Natural killer cell (primary cell): ENCODE data around the gene SIRT4. TPM values are rescaled to one million over a fixed set of nuclear protein-coding genes. Genes with fewer than 3 reads are reported as not detected.

Experiments used
- ATAC-seq, 3 donors: fragments of 150-1000 bp in 2 of 3; fragments of 200-7000 bp in 1 of 3; cut with Tn5 transposase; 1 replicate in 1 of 3; 2 replicates in 2 of 3; pipeline ENCODE4 v1.10.0; 2021; ENCODE audit warnings: mild to moderate bottlenecking in 2 of 3, moderate library complexity in 2 of 3
- DNase-seq, 2 donors: peaks; one replicate each; pipeline versions ENCODE4 v3.0.0 to v3.0.0-alpha.2; 2013 to 2021; ENCODE audit warnings: mixed read lengths in 1 of 2
- H3K27ac ChIP-seq: one replicate; pipeline ENCODE4 v1.5.1; 2013; ENCODE audit warnings: mild to moderate bottlenecking, low read length
- H3K27me3 ChIP-seq: one replicate; pipeline ENCODE4 v1.6.1; 2013; ENCODE audit warnings: low read length; ENCODE audit not compliant: control insufficient read depth, insufficient read depth
- H3K36me3 ChIP-seq: one replicate; pipeline ENCODE4 v1.6.1; 2013; ENCODE audit warnings: low read length; ENCODE audit not compliant: control insufficient read depth, insufficient read depth
- H3K4me1 ChIP-seq: one replicate; pipeline ENCODE4 v1.6.1; 2013; ENCODE audit warnings: low read length; ENCODE audit not compliant: control insufficient read depth, insufficient read depth
- H3K4me3 ChIP-seq: one replicate; pipeline ENCODE4 v1.5.1; 2013; ENCODE audit warnings: low read length
- H3K9me3 ChIP-seq: one replicate; pipeline ENCODE4 v1.6.1; 2013; ENCODE audit warnings: low read length; ENCODE audit not compliant: control insufficient read depth, insufficient read depth
- H3K27ac Mint-ChIP-seq, 2 donors: one replicate each; pipeline ENCODE4 v1.8.0; 2022; ENCODE audit warnings: mild to moderate bottlenecking in 2 of 2, mixed read lengths in 2 of 2, moderate library complexity in 1 of 2
- H3K27me3 Mint-ChIP-seq, 2 donors: one replicate each; pipeline ENCODE4 v1.8.0; 2022; ENCODE audit warnings: low read depth in 2 of 2, mixed read lengths in 2 of 2
- H3K36me3 Mint-ChIP-seq: one replicate; pipeline ENCODE4 v1.8.0; 2022; ENCODE audit warnings: mixed read lengths
- H3K4me1 Mint-ChIP-seq, 2 donors: one replicate each; pipeline ENCODE4 v1.8.0; 2022; ENCODE audit warnings: mixed read lengths in 2 of 2
- H3K4me3 Mint-ChIP-seq: one replicate; pipeline ENCODE4 v1.8.0; 2022; ENCODE audit warnings: mild to moderate bottlenecking, moderate library complexity, mixed read lengths
- H3K9me3 Mint-ChIP-seq, 2 donors: one replicate each; pipeline ENCODE4 v1.8.0; 2022; ENCODE audit warnings: mixed read lengths in 2 of 2
- CTCF ChIP-seq: fragments of 200-600 bp; IDR thresholded peaks from one replicate; pipeline ENCODE4 v1.8.0; 2022; ENCODE audit warnings: antibody characterized with exemption
- WGBS: methylation state at CpG from one replicate; pipeline ENCODE4 v1.1.7; 2013; ENCODE audit warnings: missing lambda C conversion rate; ENCODE audit not compliant: insufficient coverage; 5-methylcytosine and 5-hydroxymethylcytosine counted together
- intact Hi-C: fragments of 100-400 bp; cut with micrococcal nuclease; formaldehyde crosslinking; loops from one replicate; pipeline ENCODE4 v1.14.2; 2022
- total RNA-seq, 4 donors: library from RNA; stranded (reverse); fragments of 120-200 nt in 1 of 4; gene quantifications; one replicate each; pipeline versions ENCODE4 v1.2.3 to v1.2.4, GENCODE V29; 2013 to 2022

Gene SIRT4
- total RNA-seq, 3 donors from 2014 or later (not counting 1 experiment from before 2014, with no cell fraction given): 2.0 to 2.1 (median 2.1) TPM

DNA sequence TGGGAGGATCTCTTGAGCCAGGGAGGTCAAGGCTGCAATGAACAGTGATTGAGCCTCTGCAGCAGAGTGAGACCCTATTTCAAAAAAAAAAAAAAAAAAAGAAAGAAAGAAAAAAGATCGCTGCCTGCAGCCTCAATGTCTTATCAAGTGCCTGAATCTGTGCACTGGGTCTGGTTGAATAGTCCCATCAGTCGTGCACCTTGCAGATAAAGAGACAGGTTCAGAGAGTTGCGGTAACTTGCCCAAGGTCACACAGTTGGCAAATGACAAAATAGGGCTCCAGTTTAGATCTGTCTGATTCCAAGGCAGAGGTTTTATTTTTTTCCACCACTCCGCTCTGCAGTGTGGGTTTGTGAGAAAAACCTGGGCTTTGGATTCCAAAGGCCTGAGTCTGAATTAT, 26.1 kb downstream of the SIRT4 start:
- intact Hi-C loops: loop anchor here (10.0 kb wide), 1 partner anchor 317 kb away; the partner anchor contains the start of gene CABP1
- no peaks in the 10 kb centered on the region for H3K36me3 Mint-ChIP-seq

DNA sequence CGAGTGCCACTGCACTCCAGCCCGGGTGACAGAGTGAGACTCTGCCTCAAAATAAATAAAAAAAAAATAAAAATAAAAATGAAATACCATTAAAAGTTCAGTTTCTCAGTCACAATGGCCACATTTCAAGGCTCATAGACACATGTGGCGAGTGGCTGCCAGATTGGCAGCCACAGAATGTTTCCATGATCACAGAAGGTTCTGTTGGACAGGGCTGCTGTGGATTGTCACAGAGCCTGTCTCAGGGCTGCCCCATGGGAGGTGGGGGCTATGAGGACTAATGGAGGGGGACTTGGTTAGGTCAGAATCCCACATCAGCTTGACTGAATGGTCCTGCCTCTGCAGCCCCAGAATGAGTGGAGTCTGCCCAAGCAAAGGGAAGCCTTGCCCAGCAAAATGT, 29.3 kb downstream of the SIRT4 start:
- Mint-ChIP-seq H3K27ac (no peak overlapping the region), H3K36me3 (no peaks in the 10 kb centered on the region), H3K4me3 (no peak overlapping the region), H3K9me3 (no peaks in the 10 kb centered on the region), H3K4me1 (peaks cover 0 to under 1% of the 10 kb centered on the region in 2 donors), H3K27me3 (no peaks in the 10 kb centered on the region)
- no peak overlapping the region for H3K4me3 ChIP-seq
- 82% methylated on average over 1 of the region's 3 CpGs for WGBS
- H3K36me3 ChIP-seq: no peaks in the 10 kb centered on the region
- peaks cover 4% of the 10 kb centered on the region for H3K9me3 ChIP-seq
- intact Hi-C loops: no loop called here
- H3K27me3 ChIP-seq: no peaks in the 10 kb centered on the region
- ATAC-seq: no peak
- peaks cover 4% of the 10 kb centered on the region for H3K4me1 ChIP-seq
- no peak for TF ChIP-seq CTCF
- DNase-seq: no peak
- no peak overlapping the region for H3K27ac ChIP-seq

More for the DNA sequence above, 26.1 kb downstream of the SIRT4 start:
- ATAC-seq (no peak), DNase-seq (no peak)
- no peak overlapping the region for H3K27ac Mint-ChIP-seq
- no peak overlapping the region for H3K4me3 Mint-ChIP-seq
- H3K9me3 Mint-ChIP-seq: no peaks in the 10 kb centered on the region
- Histone ChIP-seq H3K36me3 (no peaks in the 10 kb centered on the region), H3K27me3 (no peaks in the 10 kb centered on the region), H3K27ac (no peak overlapping the region), H3K4me3 (no peak overlapping the region), H3K4me1 (peaks cover 6% of the 10 kb centered on the region), H3K9me3 (no peaks in the 10 kb centered on the region)
- H3K27me3 Mint-ChIP-seq: no peaks in the 10 kb centered on the region
- no peak for TF ChIP-seq CTCF
- 78% methylated on average over 4 of the region's 4 CpGs for WGBS
- H3K4me1 Mint-ChIP-seq: peaks cover 9 to 11% of the 10 kb centered on the region in 2 donors

DNA sequence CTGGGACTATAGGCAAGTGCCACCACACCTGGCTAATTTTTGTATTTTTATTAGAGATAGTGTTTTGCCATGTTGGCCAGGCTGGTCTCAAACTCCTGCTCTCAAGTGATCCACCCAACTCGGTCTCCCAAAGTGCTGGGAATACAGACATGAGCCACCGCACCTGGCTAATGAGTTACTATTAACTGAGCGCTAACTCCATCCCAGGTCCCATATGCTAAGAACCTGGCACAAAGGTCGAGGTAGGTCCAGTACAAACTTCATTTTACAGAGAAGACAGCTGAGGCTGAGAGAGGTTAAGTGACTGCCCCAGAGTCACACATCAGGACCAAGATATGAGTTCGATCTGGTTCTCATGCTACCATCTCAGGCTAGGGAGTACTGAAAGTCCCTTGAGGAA, 29.9 kb downstream of the SIRT4 start:
- no peak overlapping the region for H3K27ac ChIP-seq
- Mint-ChIP-seq H3K27me3 (no peaks in the 10 kb centered on the region), H3K36me3 (no peaks in the 10 kb centered on the region), H3K27ac (no peak overlapping the region), H3K9me3 (no peaks in the 10 kb centered on the region), H3K4me1 (no peaks in the 10 kb centered on the region), H3K4me3 (no peak overlapping the region)
- H3K4me1 ChIP-seq: peaks cover 4% of the 10 kb centered on the region
- H3K36me3 ChIP-seq: no peaks in the 10 kb centered on the region
- intact Hi-C loops: no loop called here
- DNase-seq (no peak), ATAC-seq (no peak)
- no peaks in the 10 kb centered on the region for H3K27me3 ChIP-seq
- 79% methylated on average over 5 of the region's 5 CpGs for WGBS
- H3K9me3 ChIP-seq: peaks cover 10% of the 10 kb centered on the region
- no peak overlapping the region for H3K4me3 ChIP-seq
- TF ChIP-seq CTCF: no peak

DNA sequence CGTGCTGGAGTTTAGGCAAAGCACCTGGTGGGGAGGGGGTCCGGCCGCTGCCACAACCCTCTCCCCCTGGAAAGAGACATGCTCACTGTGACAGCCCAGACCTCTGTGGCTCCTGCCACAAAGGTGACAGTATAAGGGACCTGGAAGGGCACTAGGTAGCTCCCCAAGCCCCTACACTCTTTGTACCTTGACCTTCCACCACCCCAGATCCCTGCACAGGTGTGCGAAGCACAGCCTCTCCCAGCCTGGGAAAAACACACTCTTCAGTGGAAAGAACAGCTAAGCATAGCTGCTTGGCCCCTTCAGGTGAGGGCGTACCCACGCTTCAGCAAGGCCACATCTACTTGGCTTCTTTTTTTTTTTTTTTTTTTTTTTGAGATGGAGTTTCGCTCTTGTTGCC, 30.4 kb downstream of the SIRT4 start:
- no peak for TF ChIP-seq CTCF
- H3K9me3 ChIP-seq: peaks cover 14% of the 10 kb centered on the region
- intact Hi-C loops: no loop called here
- Mint-ChIP-seq H3K4me3 (no peak overlapping the region), H3K4me1 (no peaks in the 10 kb centered on the region), H3K27me3 (no peaks in the 10 kb centered on the region), H3K36me3 (peaks cover 2% of the 10 kb centered on the region), H3K27ac (no peak overlapping the region), H3K9me3 (no peaks in the 10 kb centered on the region)
- WGBS: 77% methylated on average over 6 of the region's 7 CpGs
- ATAC-seq: no peak
- no peaks in the 10 kb centered on the region for H3K36me3 ChIP-seq
- H3K27me3 ChIP-seq: no peaks in the 10 kb centered on the region
- DNase-seq: no peak
- H3K27ac ChIP-seq: no peak overlapping the region
- H3K4me1 ChIP-seq: peaks cover 4% of the 10 kb centered on the region
- H3K4me3 ChIP-seq: no peak overlapping the region
